Right lobe of liver (tissue), 4 donors: ENCODE data around the gene PHC1.

ENCODE experiments used
- CTCF ChIP-seq, 4 donors: fragments of 200-600 bp in 3 of 4; fragments of 450-650 bp in 1 of 4; IDR thresholded peaks; one replicate each; pipeline versions ENCODE4 v1.5.1 to v1.8.0; 2016 to 2022; ENCODE audit warnings: antibody characterized with exemption in 4 of 4, mild to moderate bottlenecking in 2 of 4
- POLR2A ChIP-seq: fragments of 450-650 bp; IDR thresholded peaks from one replicate; pipeline ENCODE4 v1.6.1; 2017; ENCODE audit warnings: antibody characterized with exemption, mild to moderate bottlenecking
- donor health status: DM: no; HTN: no; CAD: no.
- donor health status: DM: no; HTN: no; CAD: no.
- donor health status: DM: no; HTN: yes; CAD: no.

DNA sequence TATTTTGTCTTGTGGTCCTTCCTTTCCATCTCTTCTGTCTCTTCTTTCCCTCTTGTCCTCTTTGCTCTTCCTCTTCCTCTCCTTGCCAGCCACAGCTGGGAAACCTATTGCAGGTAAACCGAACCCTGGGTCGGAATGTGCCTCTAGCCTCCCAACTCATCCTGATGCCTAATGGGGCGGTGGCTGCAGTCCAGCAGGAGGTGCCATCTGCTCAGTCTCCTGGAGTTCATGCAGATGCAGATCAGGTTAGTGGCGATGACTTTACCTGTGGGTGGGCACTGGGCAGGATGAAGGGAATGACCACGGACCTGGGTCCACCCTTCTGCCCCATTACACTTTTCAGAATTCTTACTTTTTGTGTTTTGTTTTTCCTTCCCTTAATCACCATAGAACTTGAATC, 8.2 kb downstream of the PHC1 start:
- TF ChIP-seq CTCF (IDR thresholded peaks at IDR 0.05) (no peak), POLR2A (no peak)
